Activated T-cell treated with anti-CD3 and anti-CD28 coated beads, Interleukin-2, amount 50 U/mL, for 48 hours (primary cell): Measurements from ENCODE around the gene ENTPD6.
A peak's percentile ranks its signal among the peaks of the same experiment; 100 is the strongest.
"Not testable (repeated sequence)": the region's sequence is repeated elsewhere in the genome, so short reads cannot be mapped to it uniquely, and the experiment has no call there.

Source experiments
- DNase-seq, 2 experiments: peaks; one replicate each; pipeline ENCODE4 v3.0.0-alpha.2; 2020

ENTPD6 gene

DNA sequence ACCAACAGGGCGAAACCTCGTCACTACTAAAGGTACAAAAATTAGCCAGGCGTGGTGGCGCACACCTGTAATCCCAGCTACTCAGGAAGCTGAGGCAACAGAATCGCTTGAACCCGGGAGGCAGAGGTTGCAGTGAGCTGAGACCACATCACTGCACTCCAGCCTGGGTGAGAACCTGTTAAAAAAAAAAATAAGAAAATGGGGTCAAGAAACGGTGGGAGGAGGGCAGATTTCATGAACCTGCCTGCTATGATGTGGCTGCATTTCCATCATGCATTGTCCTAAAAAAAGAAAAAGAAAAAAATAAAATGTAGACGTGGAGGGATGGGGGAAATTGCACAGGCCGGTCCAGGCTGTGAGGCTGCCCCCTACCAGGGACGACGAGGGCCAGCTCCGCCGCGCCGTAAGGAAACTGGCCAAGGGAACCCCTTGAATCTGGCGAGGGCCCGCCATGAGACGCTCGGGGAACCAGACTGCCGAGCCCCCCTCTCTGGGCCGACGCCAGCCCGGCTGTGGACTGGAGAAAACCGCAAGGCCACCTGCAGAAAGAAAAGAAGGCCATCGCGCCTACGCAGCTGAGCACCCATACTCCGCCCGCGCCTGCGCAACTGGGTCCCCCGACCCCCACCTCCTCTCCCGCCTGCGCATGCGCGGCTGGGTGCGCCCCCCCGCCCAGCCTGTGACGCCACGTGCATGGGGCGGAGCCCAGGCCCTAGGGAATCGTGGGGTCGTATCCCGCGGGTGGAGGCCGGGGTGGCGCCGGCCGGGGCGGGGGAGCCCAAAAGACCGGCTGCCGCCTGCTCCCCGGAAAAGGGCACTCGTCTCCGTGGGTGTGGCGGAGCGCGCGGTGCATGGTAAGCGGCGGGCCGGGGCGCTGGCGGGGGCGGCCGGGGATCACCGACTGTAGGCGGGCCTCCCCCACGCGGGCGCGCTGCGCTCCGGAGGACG, at the start of gene ENTPD6:
Gene ENTPD6 (plus strand): TSS at position 699 of the 948 bp plus-strand sequence. CDS start 10,825 bp downstream, outside the sequence.
- DNase-seq: peak; percentile 95

GRCh38 chr20:25146976-25147375, 48.5 kb upstream of the ENTPD6 start:
- no peak for DNase-seq

DNA sequence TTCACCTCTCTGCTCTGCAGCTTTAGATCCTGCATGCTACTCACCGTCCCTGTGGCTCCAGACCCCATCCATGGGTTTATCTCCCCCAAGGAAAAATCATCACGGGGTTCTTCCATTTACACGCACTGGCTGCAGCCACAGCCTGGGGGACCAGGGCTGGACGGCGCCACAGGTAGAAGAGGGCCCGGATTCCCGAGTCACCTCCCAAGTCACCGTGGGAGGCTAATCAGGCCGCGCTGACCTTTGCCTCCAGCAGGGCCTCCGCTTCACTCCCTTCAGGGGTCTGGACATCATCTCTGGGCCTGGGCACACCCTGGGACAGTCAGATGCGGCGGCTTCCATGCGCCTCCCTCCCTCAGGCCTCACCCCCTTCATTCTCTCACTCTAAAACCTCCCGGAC, 47.8 kb upstream of the ENTPD6 start:
- DNase-seq: no peak

DNA sequence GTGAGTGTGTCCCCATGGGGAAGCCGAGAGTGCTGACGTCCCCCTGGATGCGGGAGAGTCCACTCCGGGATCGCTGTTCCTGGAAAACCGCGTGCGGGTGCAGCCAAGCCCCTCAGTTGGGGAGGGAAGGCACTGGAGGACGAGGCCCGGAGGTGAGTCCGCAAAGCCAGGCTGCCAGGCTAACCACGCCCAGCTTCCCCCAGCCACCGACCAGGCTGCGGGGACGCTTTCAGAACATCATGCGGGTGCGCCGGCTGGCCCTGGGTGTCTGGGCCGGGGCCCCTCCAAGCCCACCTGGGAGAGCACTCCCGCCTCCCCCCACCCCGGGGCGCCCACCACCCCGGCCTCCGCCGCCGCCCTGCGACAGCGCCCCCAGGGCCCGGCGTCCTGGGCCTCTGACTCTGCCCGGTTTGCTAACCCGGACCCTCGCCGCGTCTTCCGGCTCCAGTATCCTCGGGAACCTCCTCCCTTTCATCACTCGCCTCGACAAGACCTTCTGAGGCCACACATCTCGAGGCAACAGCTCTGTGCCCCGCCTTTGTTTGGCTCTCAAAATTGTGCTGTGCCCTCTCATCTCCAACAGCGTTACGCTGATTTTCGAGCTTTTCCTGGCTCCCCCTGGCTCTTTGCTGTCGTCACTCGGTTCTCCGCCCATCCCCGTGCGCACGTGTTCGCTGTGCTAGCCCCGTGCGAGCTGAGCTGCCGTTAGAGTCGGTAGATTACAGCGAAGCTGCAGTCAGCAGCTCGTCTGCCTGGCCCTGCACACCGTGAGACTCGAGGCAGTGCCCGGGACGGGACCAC, 47.1 kb upstream of the ENTPD6 start:
- peak; percentile 68 to 74 for DNase-seq

- no peak for DNase-seq
These were observed 46.3 kb upstream of the ENTPD6 start for GRCh38 chr20:25148982-25149846.

GRCh38 chr20:25150016-25150415, 45.5 kb upstream of the ENTPD6 start:
- no peak for DNase-seq

DNA sequence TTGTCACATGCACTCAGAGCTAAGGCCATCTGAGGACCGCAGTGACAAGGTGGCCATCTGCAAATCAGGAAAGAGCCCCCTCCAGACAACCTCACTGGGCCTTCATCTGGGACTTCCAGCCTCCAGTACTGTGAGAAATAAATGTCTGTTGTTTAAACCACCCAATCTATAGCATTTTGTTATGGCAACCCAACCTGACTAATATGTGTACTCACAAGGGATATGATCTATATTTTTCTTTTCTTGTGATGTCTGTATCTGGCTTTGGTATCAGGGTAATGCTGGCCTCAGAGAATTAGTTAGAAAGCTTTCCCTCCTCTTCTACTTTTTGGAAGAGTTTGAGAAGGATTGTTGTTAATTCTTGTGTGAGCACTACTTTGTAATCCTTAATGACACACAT, 37.5 kb upstream of the ENTPD6 start:
- no peak for DNase-seq

GRCh38 chr20:25160467-25160866, 35.0 kb upstream of the ENTPD6 start:
- DNase-seq: no peak

DNA sequence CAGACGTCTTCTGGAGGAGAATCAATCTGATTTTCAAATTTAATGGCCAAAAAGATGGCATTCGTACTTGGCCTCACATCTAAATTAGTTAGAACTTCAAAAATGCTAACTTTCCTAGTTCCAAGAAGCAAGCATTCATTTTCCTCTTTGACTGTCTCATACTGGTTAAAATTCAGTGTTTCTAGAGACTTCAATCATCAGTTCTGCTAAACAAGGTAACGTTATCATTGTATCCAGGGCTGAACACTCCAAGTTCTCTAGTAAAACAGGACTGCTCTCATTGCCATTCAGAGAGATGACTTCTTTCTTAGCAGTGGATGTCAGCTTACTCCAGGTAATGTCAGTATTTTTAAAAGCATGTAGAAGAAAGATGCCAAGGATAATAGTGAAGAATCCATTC, 34.6 kb upstream of the ENTPD6 start:
- DNase-seq: no peak

DNA sequence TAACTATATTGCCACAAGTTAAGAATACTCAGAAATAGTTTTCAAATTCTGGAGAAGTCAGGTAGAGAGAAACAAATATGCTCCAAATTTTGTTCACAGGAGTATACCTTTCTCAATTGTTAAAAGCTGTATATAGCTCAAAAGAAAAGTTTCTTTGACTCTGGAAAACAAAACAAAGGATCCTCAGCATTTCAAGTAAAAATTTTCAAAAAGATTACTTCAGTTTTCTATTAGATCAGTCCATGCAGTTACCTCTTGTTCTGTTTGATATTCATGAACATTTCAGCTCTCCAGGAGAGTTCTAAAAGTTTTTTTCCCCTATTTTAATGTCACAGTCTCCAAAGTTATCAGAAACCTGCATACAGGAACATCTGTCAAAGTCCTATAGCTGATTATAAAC, 30.4 kb upstream of the ENTPD6 start:
- no peak for DNase-seq

GRCh38 chr20:25166105-25166782, 29.3 kb upstream of the ENTPD6 start:
- not testable (repeated sequence) for DNase-seq

DNA sequence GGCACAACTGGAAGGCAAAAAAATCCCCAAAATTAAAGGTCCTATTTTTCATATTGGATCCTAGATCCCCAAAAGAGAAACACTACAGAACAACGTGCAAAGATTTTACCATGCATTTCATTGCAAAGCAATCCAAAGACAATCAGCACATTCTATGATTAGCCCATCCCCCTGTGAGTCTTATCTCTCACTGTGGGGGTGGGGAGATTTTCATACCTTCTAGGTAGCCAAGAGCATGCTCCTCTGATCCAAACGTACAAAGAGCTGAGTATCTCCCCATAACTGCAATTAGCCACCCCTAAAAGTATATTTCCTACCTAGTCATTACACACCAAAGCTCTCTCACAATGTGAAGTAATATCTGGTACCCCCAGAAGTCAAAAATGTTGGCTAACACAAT, 22.2 kb upstream of the ENTPD6 start:
- DNase-seq: no peak

GRCh38 chr20:25173886-25174308, 21.6 kb upstream of the ENTPD6 start:
- no peak for DNase-seq

GRCh38 chr20:25176184-25176583, 19.3 kb upstream of the ENTPD6 start:
- DNase-seq: no peak

- DNase-seq: no peak
These were observed 17.6 kb upstream of the ENTPD6 start for GRCh38 chr20:25177890-25178321.

- peak; percentile 33 to 38 for DNase-seq
These were observed 16.7 kb upstream of the ENTPD6 start for GRCh38 chr20:25178563-25179438.

DNA sequence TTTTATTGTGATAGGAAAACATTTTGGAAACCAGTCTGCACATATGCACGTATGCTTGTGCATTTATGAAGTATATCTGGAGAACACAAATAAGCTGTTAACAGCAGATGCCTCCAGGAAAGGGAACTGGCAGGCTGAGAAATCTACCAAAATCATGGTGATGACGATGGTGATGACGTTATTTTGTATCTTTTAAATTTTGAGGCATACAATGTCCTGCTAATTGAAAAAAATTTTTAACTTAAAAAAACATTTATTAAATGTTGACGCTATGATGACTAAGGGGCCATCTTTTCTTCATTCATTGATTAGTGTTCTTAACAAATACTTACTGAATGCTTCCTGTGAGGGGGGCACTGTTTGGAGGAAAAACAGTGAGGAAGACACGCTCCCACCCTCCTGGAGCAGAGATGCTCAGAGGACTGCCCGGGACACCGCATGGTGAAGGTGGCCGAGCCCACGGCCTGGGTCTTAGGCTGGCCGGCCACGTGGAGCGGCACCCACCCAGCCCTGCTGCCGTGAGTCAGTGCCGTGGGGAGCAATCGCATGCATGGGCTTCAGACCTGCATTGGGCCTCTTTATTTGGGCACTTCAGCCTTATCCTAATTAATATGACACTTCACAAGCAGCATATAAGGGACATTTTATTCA, 15.9 kb upstream of the ENTPD6 start:
- DNase-seq: no peak

DNA sequence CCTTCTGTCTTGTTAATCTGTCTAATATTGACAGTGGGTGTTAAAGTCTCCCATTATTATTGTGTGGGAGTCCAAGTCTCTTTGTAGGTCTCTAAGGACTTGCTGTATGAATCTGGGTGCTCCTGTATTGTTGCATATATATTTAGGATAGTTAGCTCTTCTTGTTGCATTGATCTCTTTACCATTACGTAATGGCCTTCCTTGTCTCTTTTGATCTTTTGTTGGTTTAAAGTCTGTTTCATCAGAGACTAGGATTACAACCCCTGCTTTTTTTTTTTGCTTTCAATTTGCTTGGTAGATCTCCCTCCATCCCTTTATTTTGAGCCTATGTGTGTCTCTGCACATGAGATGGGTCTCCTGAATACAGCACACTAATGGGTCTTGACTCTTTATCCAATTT, 11.1 kb upstream of the ENTPD6 start:
- not testable (repeated sequence) for DNase-seq

- no peak for DNase-seq
These were observed 8.3 kb upstream of the ENTPD6 start for GRCh38 chr20:25187220-25187619.

DNA sequence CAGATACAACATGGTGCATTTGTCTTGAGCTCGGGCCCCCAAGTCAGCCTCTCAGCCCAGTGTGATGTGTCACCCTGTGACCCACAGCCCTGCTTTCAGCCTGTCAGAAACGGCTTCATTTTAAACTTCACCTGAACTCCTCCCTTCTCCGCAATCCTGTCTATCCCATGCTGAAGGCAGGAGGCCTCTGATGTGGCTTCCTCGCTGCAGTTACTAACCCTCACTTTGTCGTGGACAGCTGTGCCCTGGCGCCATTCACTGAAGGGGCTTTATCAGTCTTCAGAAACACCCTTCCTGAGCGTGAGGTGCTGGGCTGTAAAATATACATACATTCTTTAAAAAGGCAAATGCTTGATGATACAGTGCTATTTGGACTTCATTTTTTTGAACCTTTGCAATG, 7.9 kb upstream of the ENTPD6 start:
- DNase-seq: no peak

DNA sequence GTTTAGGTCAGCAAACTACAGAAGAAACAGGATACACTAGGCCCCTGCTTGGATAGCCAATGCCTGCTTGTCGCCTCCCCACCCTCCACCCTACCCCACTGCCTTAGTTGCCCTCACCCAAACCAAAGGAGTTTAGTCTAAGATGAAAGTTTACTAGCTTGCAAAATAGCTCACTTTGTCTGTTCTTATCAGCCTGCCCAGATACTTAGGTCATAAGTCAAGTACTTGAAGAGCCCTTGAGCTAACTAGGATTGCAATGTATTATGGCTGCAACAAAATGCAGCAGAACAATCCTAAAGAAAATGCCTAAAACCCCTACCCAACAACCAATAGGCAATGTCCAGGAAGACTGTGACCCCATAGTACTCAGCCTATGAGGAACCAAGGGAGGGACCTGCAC, 7.3 kb upstream of the ENTPD6 start:
- DNase-seq: no peak
